Islet precursor cell (in vitro differentiated cells): ENCODE measurements around the gene NDUFB7.
"Not testable (repeated sequence)": the region's sequence is repeated elsewhere in the genome, so short reads cannot be mapped to it uniquely, and the experiment has no call there.

ENCODE experiments used
- DNase-seq: peaks from one replicate; pipeline ENCODE4 v3.0.0-alpha.2; 2018

Gene NDUFB7

GRCh38 chr19:14570864-14571527, 870 bp downstream of the NDUFB7 start:
- DNase-seq: no peak

- DNase-seq: no peak
Measured at GRCh38 chr19:14567079-14567478, 4.8 kb downstream of the NDUFB7 start.

- no peak for DNase-seq
Measured at GRCh38 chr19:14566712-14567077, 5.2 kb downstream of the NDUFB7 start.

GRCh38 chr19:14565765-14566711, 5.8 kb downstream of the NDUFB7 start:
- no peak for DNase-seq

GRCh38 chr19:14565298-14565679, 6.6 kb downstream of the NDUFB7 start:
- DNase-seq: no peak

- DNase-seq: not testable (repeated sequence)
Measured at GRCh38 chr19:14564652-14565297, 7.1 kb downstream of the NDUFB7 start.

GRCh38 chr19:14563989-14564651, 7.7 kb downstream of the NDUFB7 start:
- peak; percentile 86 for DNase-seq

- no peak for DNase-seq
Measured at GRCh38 chr19:14563590-14563926, 8.3 kb downstream of the NDUFB7 start.

- no peak for DNase-seq
Measured at GRCh38 chr19:14562660-14563589, 8.9 kb downstream of the NDUFB7 start.

- peak; percentile 65 for DNase-seq
Measured at GRCh38 chr19:14561847-14562351, 10.0 kb downstream of the NDUFB7 start.

- no peak for DNase-seq
Measured at GRCh38 chr19:14561249-14561648, 10.6 kb downstream of the NDUFB7 start.

- DNase-seq: no peak
Measured at GRCh38 chr19:14560776-14561108, 11.1 kb downstream of the NDUFB7 start.

- DNase-seq: peak; percentile 55
Measured at GRCh38 chr19:14559916-14560775, 11.7 kb downstream of the NDUFB7 start.

GRCh38 chr19:14558370-14559066, 13.3 kb downstream of the NDUFB7 start:
- DNase-seq: peak; percentile 53

- peak; percentile 92 for DNase-seq
Measured at GRCh38 chr19:14556662-14557188, 15.1 kb downstream of the NDUFB7 start.

- no peak for DNase-seq
Measured at GRCh38 chr19:14555918-14556661, 15.8 kb downstream of the NDUFB7 start.

GRCh38 chr19:14554382-14554812, 17.5 kb downstream of the NDUFB7 start:
- no peak for DNase-seq

GRCh38 chr19:14553939-14554243, 18.0 kb downstream of the NDUFB7 start:
- no peak for DNase-seq
